GM21576 (cell line): ENCODE data around the gene ZDHHC24.
"Not testable (repeated sequence)": the region's sequence is repeated elsewhere in the genome, so short reads cannot be mapped to it uniquely, and the experiment has no call there.

ENCODE experiments used
- ATAC-seq: cut with Tn5 transposase; IDR thresholded peaks from one replicate; pipeline ENCODE4 v1.9.1; 2021; ENCODE audit warnings: mild to moderate bottlenecking, moderate library complexity; ENCODE audit not compliant: unreplicated experiment

Gene ZDHHC24

DNA sequence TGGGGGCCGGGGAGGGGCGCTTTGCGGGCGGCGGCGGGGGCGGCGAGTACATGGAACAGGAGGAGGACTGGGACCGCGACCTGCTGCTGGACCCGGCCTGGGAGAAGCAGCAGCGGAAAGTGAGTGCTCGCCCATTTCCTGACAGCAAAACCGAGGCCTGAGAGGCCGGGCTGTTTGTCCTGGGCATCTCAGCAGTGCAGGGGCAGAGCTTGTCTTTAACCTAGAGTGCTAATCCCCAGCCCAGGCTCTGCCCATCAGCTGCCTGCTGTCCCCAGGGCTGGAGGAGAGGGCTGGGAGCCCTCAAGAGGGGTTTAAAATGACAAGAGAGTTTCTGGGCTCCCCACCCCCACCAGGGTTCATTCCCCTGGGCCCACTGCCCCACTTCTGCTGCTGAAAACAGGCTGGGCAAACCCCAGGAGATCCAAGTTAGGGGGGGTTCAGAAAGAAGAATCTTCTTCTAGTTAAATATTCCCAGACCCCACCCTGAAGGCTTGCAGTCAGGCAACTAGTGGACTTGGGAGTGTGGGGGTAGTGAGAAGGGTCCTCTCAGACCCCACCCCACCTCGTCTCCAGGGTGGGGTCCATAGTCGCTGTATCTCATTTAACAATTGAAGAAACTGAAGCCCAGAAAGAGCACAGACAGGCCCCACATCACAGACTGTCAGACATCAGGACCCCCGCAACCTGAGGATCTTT, 1.3 kb upstream of the ZDHHC24 start:
- ATAC-seq = no peak

DNA sequence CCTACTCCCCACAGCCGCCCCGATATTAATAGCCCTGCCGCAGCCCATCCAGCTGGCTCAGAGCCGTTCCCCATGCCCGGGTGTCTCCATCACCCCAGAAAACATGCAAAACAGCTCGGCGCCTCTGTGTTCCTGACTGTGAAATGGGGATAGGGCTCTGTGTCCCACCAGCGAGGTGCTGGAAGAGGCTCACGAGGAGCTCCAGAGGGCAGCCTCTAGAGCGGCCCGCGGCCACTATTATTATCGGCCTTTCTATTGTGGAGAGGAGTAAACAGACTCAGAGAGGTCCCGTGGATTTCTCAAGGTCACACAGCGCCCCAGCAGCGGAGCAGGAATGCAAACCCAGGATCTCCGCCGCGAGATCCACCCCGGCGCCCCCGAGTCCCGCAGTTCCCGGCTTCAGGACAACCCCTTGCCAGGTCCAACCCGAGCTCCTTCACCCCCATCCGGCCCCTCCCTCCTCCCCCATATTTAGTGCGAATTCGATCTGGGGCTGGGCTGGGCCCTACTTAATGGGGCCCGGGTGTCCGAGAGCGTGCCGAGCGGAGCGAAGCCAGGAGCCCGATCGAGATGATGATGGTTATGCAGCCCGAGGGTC, 619 bp upstream of the ZDHHC24 start, which contains the start of gene ACTN3:
TSS of gene ACTN3 (plus strand) at position 536 of the 598 bp plus-strand sequence. CDS start at position 571, 35 bp downstream.
- no peak for ATAC-seq

DNA sequence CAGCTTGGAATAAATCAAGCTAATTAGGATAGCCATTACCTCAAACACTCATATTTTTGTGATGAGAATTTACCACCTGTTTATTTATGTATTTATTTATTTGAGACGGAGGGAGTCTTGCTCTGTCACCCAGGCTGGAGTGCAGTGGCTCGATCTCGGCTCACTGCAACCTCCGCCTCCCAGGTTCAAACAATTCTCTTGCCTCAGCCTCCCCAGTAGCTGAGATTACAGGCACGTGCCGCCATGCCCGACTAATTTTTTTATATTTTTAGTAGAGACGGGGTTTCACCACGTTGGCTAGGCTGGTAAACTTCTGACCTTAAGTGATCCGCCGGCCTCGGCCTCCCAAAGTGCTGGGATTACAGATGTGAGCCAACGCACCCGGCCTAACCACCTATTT, 896 bp downstream of the ZDHHC24 start:
- not testable (repeated sequence) for ATAC-seq

DNA sequence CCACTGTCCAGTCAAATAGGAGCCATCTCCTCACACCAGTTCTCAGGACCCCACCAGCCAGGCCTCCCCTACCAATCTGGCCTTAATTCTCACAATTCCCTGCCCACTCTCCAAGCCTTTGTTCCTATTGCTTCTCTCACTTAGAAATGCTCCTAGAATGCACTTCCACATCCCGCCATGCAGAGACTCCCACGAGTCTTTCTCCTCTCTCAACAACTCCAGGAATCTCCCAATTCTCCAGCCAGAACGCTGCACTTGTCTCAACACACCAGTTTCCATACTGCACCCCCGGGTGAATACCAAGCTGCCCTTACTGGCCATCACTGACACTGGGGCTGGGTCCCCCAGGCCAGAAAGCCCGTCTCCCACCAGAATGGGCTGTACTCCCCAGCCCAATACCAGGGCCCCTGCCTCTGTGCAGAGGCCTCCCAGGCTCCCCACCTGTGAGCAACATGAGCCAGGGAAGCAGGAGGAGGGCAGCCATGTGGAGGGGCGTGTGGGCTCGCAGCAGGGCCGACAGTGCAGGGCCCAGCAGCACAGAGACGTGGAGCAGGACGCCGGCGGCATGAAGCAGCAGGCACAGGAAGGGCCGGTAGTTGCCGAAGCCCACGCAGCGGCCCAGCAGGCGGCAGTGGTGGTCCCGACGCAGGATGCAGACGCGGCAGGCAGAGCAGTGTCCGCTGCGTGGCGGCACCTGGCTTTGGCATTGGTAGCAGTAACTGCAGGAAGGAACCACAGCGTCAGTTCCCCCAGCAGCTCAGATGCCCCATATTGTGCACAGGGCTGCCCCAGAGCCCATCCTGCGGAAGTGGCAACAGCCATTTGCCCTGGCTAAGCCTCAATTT, 2.4 kb downstream of the ZDHHC24 start:
- ATAC-seq = no peak

DNA sequence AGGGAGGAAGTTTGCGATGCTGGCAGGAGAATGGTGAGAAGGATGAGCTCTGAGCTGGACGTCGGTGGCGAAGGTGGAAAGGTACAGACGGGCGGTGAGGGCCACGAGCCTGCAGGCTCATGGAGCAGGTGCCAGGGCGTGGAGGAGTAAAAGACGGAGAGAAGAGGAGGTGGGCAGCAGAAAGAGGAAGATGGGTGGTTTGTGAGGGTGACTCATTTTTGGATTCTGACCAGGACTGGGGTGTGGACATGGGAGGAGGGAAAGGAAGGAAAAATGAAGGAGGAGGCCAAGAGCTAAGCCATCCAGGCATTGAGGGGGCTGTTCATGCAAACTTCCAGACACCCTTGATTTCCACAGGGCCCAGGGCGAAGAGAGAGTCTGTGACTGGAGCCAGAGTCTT, 3.5 kb downstream of the ZDHHC24 start:
- ATAC-seq = no peak

DNA sequence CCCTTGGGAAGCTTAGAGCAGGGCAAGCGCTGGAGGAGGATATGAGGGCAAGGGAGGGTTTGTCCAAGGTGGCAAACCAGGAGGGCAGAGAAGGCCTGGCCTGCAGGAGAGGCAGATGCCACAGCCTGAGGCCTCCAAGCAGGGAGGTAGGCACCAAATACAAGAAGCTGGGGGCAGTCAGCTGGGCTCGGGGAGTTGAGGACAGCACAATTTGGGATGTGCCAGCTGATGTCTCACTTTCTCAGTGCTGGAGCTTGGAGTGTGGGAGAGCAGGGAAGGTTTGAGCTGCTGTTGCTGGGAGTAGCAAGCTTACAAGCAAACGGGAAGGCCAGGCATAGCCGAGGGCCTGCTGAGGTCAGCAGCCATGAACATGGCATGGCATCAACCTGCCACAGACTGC, 4.0 kb downstream of the ZDHHC24 start:
- ATAC-seq = no peak

DNA sequence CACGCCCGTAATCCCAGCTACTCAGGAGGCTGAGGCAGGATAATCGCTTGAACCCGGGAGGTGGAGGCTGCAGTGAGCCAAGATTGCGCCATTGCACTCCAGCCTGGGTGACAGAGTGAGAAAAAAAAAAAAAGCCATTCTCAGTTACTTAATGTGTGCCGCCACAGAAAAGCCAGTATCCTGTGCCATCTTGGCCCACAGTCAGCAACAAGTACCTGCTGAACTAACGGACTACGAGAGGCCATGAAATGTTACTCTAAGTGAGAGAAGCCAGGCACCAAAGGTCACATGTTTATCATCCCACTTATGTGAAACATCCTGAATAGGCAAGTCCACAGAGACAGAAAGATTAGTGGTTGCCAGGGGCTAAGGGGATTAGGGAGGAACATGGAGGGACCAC, 5.2 kb downstream of the ZDHHC24 start:
- ATAC-seq = not testable (repeated sequence)

DNA sequence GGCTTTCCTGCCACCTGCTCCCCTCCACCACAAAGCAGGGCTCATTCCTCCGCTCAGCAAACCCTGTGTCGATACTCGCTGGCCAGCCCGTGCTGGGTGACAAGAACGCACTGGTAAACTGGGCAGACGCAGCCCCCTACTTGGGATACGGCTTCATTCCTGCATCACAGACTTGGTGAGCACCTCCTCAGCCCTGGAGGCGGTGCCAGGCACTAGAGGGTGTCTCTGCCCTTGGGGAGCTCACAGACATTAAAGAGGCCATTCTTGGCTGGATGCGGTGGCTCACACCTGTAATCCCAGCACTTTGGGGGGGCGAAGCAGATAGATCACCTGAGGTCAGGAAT, 6.0 kb downstream of the ZDHHC24 start:
- no peak for ATAC-seq

DNA sequence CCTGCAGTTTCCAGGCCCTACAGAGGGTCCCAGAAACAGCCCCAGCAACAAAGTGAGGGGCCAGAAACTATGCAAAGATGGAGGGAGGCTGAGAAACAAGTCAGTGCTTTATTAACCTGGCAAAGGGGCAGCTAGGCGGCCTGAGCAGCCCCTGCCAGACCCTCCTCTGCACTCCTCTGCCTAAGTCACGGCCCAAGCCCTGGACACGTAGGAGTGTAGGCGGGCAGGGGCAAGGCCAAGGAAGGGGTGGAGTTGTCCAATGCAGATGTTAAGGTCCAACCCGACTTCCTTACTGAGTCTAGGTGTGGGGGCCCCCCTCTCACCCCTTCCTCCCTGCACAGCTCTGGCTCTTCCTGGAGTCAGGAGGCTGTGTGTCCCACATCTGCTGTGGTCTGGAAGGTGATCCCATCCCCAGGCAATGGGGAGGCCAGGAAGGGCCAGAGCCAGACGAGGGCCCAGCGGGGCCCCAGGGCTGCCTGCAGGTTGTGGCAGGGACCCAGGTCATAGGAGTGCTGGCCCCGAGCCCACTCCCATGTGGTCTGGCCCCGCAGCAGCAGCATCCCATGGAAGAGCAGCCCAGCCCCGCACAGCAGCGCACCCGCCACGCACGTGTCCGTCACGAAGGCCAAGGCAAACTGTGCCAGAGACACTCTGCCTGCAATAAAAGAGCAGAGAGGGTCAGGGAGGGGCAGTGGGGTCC, 6.5 kb downstream of the ZDHHC24 start:
- ATAC-seq = no peak

DNA sequence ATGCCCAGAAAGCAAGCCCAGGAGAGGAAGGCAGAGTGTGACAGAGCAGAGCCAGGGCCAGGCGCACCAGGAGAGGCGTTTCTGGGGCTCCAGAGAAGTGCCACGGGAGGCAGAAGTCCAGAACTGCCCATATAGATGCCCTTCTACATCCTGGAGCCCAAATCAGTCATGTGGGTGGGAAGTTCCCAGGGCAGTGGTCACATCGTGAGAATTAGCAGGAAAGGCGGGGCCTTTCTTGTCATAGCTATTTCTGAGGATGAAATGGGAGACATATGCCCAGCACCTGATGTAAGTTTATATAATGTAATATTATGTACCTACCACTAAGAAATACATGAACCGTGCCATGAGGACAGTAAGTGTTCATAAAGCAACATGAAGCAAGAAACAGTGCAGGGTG, 13.1 kb downstream of the ZDHHC24 start:
- ATAC-seq = no peak

DNA sequence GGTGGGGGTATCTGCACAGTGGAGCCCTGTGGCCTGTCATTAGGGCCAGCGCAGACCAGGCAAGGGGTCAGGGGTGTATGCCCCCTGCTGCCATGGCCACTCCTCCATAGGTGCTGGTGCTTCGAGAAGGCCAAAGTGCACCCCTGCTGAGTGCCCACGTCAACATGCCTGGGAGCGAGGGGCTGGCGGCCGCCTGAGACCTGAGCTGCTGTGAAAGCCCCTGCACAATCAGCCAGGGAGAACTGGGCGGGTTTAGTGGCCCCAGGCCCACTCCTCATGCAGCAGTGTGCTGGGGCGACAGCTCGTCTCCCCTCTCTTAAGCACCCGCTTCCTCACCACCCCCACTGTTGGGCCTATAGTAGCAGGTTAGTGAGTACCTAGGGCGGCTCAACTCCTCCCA, 14.0 kb downstream of the ZDHHC24 start:
- ATAC-seq = no peak

DNA sequence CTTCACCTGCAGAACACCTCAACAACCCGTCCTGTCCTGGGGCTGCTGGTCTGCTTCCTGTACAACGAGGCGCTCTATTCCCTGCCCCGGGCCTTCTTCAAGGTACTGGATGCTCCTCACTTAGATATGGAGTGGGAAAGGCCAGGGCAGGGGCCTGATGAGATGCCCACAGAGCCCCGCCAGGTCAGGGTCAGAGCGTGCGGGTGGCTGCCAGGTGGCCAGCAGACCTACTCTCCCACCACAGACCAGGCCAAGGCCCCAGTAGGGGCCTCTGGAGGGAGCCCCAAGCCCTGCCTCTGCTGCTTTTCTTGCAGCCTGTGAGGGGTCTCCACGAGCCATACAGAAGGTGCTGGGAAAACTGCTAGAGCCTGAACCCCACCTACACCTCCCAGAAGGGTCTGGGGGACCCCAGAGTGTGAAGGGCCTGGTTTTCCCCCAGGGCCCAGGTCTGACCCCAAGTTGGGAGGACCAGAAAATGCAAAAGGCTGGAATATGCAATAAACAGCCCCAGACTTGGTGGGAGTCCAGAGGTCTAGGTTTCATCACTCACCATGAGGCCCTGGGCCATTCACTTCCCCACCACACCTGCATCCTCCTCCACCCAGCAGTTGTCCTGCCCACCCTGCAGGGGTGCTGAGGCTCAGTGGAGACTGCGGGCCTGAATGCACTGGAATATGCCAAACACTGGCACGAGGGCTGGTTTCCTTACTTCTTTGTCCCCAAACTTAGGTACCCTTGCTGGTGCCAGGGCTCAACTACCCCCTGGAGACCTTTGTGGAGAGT, 14.7 kb downstream of the ZDHHC24 start:
- ATAC-seq = no peak

DNA sequence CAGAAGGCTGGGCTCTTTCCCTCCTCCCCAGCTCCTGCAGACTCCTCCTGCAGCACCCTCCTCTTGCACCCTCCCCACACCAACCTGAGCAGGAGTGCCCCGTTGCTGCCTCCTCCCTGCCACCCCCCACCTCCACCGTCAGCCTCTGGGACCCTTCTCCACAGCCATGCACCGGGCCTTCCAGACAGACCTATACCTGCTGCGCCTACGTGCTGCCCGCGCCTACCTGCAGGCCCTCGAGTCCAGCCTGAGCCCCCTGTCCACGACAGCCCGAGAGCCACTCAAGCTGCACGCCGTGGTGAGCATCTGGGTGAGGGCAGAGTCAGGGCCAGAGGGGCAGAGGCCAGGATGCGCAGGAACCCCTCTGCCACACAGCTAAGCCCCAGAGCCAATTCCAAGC, 16.2 kb downstream of the ZDHHC24 start:
- no peak for ATAC-seq

DNA sequence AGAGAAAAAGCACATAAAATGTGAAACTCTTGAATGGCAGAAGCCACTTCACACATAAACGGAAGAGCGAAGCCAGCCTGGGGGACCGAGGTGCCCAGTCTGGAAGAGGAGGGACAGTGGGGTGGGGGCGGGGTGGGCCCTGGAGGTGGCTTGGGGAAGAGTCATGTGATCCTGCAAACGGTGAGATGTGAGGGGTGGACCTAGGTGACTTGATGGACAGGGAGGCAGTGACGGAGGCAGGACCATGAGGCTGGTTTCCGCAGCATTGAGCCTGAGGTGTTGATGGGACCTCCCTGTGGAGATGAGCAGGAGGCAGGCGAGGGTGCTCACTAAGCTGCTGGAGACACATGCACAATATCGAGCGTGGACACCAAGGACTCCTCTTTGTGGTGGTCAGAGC, 16.8 kb downstream of the ZDHHC24 start:
- ATAC-seq = no peak

DNA sequence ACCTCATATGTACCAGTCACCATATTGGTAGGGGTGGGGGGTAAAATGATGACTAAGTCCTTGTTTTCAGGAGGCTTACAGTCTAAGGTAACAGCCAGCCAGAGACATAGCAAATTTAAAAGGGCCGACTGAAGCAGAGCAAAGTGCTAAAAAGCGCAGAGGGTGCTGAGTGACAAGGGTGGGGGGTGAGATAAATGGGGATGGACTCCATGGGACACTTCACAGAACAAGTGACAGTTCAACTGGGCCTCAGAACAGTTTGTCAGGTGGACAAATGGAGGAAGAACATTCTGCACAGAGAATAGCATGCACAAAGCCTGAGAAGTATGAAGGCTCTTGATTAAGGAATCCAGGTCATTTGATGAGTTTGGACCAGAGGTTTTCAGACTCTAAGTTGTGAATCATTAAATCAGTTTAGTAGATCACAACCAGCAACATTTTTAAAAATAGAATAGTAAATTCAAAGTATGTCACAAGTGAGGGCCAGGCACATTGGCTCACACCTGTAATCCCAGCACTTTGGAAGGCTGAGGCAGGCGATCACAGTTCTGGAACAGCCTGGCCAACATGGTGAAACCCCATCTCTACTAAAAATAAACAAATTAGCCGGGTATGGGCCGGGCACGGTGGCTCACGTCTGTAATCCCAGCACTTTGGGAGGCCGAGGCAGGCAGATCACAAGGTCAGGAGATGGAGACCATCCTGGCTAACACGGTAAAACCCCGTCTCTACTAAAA, 21.4 kb downstream of the ZDHHC24 start:
- no peak for ATAC-seq

DNA sequence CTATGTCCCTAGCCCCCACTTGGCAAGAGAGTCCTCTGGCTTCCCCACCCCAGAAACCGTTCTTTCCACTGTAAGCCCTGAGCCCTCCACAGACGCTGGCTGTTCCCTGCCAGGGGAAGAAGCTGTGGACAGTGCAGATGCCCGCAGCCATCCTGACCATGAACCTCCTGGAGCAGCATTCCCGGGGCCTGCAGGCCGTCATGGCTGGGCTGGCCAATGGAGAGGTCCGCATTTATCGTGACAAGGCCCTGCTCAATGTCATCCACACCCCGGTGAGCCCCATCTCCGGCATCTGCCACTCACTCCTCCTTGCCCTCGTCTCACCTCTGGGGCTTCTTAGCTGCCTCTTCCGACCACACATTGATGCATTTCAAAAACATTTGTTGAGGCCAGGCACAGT, 22.2 kb downstream of the ZDHHC24 start:
- no peak for ATAC-seq

DNA sequence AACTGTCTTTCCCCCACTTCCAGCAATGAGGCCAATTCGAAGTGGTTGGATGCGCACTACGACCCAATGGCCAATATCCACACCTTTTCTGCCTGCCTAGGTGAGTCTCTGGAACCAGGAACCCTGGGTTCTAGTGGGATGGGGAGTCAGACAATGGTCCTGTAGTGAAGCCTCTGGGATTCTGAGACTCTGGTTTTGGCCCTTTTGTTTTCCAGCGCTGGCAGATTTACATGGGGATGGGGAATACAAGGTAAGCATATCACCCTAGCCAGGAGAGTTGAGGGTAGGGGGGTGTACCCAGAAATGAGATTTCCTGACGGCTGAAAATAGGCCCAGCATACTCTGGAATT, 34.9 kb downstream of the ZDHHC24 start:
- no peak for ATAC-seq

DNA sequence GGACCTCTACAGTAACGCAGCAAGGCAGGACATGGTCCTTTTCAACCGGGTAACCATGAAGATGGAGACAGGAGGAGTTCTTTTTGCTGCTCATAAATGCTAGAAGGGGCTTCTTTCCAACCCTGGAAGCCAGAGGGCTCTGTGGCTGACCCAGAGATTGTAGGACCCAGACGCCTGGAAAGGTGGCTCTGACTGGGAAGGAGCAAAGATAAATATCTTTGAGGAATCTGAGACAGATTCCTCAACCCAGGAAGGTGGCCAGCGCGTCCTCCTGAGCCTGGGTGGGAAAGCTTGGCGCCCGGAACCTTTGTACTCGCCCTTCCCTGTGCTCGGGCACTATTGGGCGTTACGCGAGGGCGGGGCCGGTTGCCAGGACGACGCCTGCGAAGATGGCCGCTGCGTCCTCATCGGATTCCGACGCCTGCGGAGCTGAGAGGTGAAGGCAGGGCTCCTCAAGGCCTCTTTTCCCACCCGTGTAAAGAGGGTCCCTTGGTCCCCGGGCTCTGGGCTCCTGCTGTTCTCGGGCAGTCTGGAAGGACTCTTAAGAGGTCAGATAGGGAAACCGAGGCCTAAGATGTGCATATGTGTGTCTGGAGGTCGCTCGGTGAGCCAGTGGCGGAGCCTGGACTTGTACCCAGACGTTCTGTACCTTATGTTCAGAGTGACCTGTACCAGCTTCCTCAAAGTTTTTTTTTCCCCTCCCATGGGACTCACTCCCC, 35.4 kb downstream of the ZDHHC24 start, which contains the start of gene BBS1:
TSS of gene BBS1 (plus strand) at position 365 of the 719 bp plus-strand sequence. CDS start at position 390, 25 bp downstream.
- peak; percentile 86 for ATAC-seq

DNA sequence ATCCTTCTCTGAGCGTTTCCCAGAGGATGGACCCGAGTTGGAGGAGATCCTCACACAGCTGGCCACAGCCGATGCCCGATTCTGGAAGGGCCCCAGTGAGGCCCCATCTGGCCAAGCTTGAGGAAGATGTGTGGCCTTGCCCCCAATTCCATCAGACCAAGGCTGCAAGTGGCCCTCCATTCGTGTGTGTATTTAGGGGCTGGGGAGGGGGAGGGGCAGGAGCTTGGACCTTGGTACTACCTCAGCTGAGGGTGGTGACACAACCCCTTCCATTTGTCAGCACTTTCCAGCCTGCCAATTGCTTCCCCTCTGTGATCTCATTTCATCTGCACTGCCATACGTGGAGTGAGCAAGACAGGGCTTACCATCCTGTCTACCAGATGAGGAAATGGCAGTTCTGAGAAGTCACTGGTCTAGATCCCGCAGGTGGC, 36.7 kb downstream of the ZDHHC24 start:
- no peak for ATAC-seq
